Endothelial cell of umbilical vein (primary cell): Measurements from ENCODE around the gene SMOC2.

Source experiments
- CTCF ChIP-seq, 2 donors: IDR thresholded peaks; 1 replicate in 1 of 2; 2 replicates in 1 of 2; pipeline ENCODE4 v1.5.1; 2011; ENCODE audit warnings: low read length in 2 of 2, mild to moderate bottlenecking in 2 of 2, moderate library complexity in 2 of 2, control low read depth in 1 of 2, inconsistent platforms in 1 of 2, low read depth in 1 of 2; ENCODE audit not compliant: insufficient read depth in 1 of 2; ENCODE audit errors: extremely low read depth in 1 of 2
- EZH2 ChIP-seq: IDR thresholded peaks from 2 replicates; pipeline ENCODE4 v1.6.1; 2012; ENCODE audit warnings: borderline replicate concordance, low read depth, mild to moderate bottlenecking, moderate library complexity, low read length, inconsistent platforms; ENCODE audit not compliant: severe bottlenecking
- FOS ChIP-seq: IDR thresholded peaks from 2 replicates; pipeline ENCODE4 v1.6.1; 2011; ENCODE audit warnings: mild to moderate bottlenecking, low read length, moderate library complexity, borderline replicate concordance; ENCODE audit not compliant: insufficient read depth
- GATA2 ChIP-seq: IDR thresholded peaks from 2 replicates; pipeline ENCODE4 v1.7.0; 2011; ENCODE audit warnings: low read depth, mild to moderate bottlenecking, moderate library complexity, mixed read lengths, low read length; ENCODE audit not compliant: insufficient read length, insufficient read depth
- JUN ChIP-seq: IDR thresholded peaks from 2 replicates; pipeline ENCODE4 v1.6.1; 2011; ENCODE audit warnings: borderline replicate concordance, low read depth; ENCODE audit not compliant: insufficient read length, insufficient read depth
- MAX ChIP-seq: IDR thresholded peaks from 2 replicates; pipeline ENCODE4 v1.6.1; 2011; ENCODE audit not compliant: insufficient read depth, insufficient read length
- POLR2A ChIP-seq: IDR thresholded peaks from 2 replicates; pipeline ENCODE4 v1.6.1; 2012; ENCODE audit warnings: low read depth, mild to moderate bottlenecking, control low read depth, low read length
- POLR2AphosphoS5 ChIP-seq: IDR thresholded peaks from 2 replicates; pipeline ENCODE4 v1.6.1; 2012; ENCODE audit warnings: low read depth, mild to moderate bottlenecking, control low read depth, low read length, moderate library complexity; ENCODE audit not compliant: insufficient read depth

GRCh38 chr6:168599769-168600330 is 158.9 kb downstream of the SMOC2 start:
- TF ChIP-seq CTCF (IDR thresholded peaks at IDR 0.05; ENCODE audit: extremely low read depth in 1 of 2, insufficient read depth in 1 of 2, low read depth in 1 of 2, low read length in 2 of 2) (no peak), EZH2 (no peak), MAX (no peak), POLR2AphosphoS5 (no peak), POLR2A (no peak), FOS (no peak), JUN (no peak), GATA2 (no peak)
